Measurements from ENCODE around the gene MMP14.

The MMP14 gene

DNA sequence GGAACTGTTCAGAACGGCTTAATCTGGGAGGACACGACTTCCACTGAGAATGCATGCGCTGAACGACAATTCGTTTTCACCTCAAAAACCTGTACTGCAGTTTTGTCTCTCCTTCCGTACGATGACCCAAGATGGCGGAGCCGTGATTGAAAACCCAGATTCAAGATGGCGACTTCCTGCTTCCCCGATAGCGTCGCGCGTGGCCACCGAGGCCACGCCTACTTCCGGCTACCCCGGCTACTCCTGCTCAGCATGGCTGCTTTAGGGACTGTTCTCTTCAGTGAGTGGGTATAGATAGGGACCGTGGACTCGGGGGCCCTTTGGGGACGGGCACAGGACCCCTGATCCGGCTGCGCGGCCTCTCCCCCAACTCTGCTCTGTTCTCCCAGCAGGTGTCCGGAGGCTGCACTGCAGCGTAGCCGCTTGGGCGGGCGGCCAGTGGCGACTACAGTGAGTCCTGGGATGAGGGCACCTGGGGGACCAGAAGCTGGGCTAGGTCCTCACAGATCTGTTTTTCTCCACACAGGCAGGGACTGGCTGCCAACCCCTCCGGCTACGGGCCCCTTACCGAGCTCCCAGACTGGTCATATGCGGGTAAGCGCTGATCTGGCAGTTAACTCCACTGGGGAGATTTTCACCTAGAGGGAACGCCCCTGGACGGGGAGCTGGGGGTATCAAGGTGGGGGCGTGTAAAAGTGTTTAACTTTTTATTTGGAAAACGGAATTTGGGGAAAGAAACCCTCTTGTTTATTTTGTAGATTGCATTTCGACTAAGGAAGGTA, 6.5 kb upstream of the MMP14 start, which contains the start of gene MRPL52:
TSS of gene MRPL52 (plus strand) at position 227 of the 782 bp plus-strand sequence. CDS start at position 253, 26 bp downstream.
- TF ChIP-seq ZFX (IDR thresholded peaks at IDR 0.05), result no peak
- TF ChIP-seq, protein P1, sequence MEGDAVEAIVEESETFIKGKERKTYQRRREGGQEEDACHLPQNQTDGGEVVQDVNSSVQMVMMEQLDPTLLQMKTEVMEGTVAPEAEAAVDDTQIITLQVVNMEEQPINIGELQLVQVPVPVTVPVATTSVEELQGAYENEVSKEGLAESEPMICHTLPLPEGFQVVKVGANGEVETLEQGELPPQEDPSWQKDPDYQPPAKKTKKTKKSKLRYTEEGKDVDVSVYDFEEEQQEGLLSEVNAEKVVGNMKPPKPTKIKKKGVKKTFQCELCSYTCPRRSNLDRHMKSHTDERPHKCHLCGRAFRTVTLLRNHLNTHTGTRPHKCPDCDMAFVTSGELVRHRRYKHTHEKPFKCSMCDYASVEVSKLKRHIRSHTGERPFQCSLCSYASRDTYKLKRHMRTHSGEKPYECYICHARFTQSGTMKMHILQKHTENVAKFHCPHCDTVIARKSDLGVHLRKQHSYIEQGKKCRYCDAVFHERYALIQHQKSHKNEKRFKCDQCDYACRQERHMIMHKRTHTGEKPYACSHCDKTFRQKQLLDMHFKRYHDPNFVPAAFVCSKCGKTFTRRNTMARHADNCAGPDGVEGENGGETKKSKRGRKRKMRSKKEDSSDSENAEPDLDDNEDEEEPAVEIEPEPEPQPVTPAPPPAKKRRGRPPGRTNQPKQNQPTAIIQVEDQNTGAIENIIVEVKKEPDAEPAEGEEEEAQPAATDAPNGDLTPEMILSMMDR (conservative IDR thresholded peaks at IDR 0.05), result no peak
- H3K27ac ChIP-seq, result peak within 1 kb of the TSS; percentile 88

DNA sequence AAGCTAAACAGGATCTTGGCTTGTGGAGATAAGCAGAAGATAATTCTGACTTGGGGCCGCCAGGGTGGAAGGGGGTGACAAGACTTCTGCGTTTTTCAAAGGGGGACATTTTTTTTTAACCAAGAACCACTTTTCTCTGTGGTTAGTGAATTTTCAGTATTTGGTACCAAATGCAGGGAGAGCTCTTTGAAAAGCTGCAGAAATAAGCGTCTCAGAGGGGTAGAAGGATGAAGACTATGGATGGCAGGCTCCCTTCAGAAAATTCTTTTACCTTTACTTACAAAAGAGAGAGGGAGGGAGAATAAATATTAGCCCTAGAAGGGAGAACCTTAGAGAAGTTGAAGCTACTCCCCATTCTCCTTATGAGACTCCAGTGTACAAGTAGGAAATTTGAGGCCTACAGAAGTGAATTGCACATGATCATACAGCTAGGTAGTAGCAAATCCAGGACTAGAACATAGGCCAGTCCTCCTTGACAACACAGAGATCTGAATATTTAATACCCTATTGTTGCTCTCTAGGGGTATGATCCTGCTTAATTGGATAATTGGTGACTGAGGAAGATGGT, 5.9 kb upstream of the MMP14 start:
- peak overlapping the region; percentile 88 for H3K27ac ChIP-seq
- TF ChIP-seq, protein P1 (conservative IDR thresholded peaks at IDR 0.05), result no peak
- TF ChIP-seq ZFX (IDR thresholded peaks at IDR 0.05), result no peak

DNA sequence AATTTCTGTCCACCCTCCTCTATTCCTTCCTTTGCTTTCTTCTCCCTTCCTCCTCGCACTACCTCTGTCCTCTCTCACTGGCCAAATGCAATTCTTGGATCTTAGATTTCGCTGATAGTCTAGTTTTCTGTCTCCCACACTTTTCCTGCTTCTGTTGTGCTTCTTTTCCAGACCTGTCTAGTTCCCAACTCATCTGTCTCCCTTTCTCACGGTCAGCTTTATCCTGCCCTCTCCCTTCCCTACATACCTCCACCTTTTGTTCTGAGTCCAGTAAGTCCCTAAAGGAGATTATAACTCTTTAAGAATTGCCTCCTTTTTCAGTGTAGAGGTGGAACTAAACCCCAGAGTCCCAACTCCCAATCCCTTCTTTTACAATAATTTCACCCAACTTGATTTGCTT, 880 bp upstream of the MMP14 start:
- H3K27ac ChIP-seq, result no peak overlapping the region
- TF ChIP-seq, protein P1 (conservative IDR thresholded peaks at IDR 0.05), result no peak
- no peak for TF ChIP-seq ZFX (IDR thresholded peaks at IDR 0.05)

DNA sequence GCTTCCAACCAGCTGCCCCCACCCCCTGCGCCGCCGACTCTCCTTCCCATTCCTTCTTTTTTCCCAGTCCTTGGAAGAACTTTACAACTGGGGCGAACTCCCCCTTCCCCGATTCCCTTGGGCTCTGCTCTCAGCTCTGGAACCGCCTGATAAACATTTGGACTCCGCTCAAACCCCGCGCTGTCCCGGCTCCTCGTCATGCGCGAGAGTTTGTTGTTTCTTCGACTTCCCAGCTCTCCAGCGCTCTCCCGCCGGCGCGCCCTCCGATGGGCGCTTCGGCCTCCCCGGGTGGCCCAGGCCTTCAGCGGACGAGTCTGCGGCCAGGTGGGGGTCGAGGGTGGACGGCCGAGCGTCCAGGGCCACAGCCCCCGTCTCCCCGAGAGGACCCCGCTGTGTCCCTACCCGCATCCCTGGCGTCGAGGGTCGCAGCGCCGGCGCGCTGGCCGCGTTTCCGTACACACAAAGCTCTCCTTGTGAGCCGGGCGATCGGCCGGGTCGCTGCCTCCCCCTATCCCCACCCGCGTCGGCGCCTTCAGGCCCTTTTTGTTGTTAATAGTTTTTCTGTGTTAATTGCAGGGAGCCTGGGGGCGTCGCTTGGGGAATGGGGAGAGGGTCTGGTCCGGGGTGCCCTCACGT, 847 bp downstream of the MMP14 start:
- no peak for TF ChIP-seq ZFX (IDR thresholded peaks at IDR 0.05)
- TF ChIP-seq, protein P1 (conservative IDR thresholded peaks at IDR 0.05), result no peak
- H3K27ac ChIP-seq, result no peak overlapping the region; the same call in 1 of the 2 replicates

DNA sequence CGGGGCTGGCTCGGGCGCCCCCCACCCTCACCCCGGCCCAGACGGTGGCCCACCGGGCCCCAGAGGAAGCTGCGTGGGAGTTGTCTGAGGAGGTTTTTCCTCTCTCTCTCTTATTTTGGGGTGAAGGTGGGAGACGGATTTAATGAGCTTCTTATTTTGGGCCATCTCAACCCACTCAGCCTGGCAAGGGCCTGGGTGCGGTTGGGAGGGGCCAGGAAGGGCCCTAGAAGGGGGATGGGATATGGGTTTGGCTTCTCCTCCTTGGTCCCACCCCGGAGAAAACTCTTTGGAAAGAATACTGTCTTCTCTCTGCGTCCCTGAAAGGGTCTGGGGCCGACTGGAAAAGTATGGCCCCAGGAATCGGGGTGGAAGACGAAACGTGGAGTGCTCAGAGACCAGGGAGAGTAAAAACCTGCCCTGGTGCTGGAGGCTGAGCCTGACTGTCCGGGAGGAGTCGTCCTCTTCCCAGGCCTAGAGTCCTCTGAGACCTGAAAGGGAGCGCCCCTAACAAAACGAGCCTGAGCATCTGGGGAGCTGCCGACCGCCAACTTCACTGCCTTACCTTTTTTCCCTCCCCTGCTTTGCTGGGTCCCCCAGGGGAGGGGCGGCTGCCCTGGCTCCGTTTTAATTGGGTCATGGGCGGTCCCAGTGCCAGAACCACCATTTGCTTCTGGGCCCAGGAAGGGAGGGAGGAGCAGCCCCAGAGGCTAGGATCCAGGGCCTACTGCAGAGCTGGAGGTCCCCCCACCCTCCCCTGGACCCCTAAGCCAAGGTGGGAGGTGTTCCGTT, 1.6 kb downstream of the MMP14 start:
- no peak for TF ChIP-seq ZFX (IDR thresholded peaks at IDR 0.05)
- TF ChIP-seq, protein P1 (conservative IDR thresholded peaks at IDR 0.05), result no peak
- H3K27ac ChIP-seq, result no peak overlapping the region

DNA sequence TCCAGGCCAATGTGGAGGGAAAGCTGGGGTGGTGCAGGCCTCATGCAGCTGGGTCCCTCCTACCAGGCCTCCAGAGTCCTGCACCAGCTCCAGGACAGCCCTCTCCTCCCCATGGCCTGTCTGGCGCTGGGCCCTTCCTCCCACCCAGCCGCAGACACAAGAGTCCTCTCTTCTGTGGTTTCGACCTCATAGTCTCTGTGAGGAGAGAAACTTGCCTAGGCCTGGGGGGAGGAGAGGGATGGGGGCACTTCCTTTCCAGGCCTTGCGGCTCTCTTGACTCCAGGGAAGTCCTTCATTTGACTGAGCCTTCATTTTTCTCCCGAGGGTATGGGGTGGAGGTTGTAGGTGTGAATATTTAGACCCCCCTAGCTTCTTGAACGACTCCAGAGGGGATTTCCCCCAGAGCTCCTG, 2.3 kb downstream of the MMP14 start:
- no peak overlapping the region for H3K27ac ChIP-seq
- TF ChIP-seq, protein P1 (conservative IDR thresholded peaks at IDR 0.05), result no peak
- no peak for TF ChIP-seq ZFX (IDR thresholded peaks at IDR 0.05)

Data from C4-2B (cell line).